Activated naive CD4-positive, alpha-beta T cell treated with anti-CD3 and anti-CD28 coated beads, Interleukin-2, amount 10 ng/mL, durations not matched to agents 5 hours and 36 hours (primary cell): ENCODE results near the gene LEF1. TPM values are rescaled to one million over a fixed set of nuclear protein-coding genes. Genes with fewer than 3 reads are reported as not detected.

Experiments used
- total RNA-seq, 2 experiments: library from RNA; stranded (reverse); gene quantifications; one replicate each; pipeline ENCODE4 v1.2.3, GENCODE V29; 2021

Gene LEF1
- 100 to 1,000 TPM; 395 to 423 TPM for total RNA-seq

GRCh38 chr4:108168671-108169523, at the start of gene LEF1:
Gene LEF1, minus strand, starts transcription at chr4:108168932. Its CDS starts 1,165 bp downstream, at chr4:108167767.

Other genes with a start within 250 kb of the LEF1 start
- 1 to 10 TPM; 3.3 to 3.4 TPM for gene CYP2U1, start 237.4 kb downstream of the LEF1 start, total RNA-seq
- 10 to 100 TPM; 44.7 to 46.0 TPM for gene HADH, start 179.0 kb downstream of the LEF1 start, total RNA-seq